HEK293T (cell line): ENCODE measurements around the gene WDR93.

Experiments
- CTCF ChIA-PET: fragments of 350-600 bp; formaldehyde crosslinking; extraction: SDS; loops from one replicate; lab custom pipeline; 2021; ENCODE audit warnings: antibody characterized with exemption, inconsistent platforms; lab: Yijun Ruan, JAX
- POLR2A ChIA-PET: fragments of 350-600 bp; formaldehyde crosslinking; extraction: SDS; loops from one replicate; lab custom pipeline; 2020; ENCODE audit warnings: antibody characterized with exemption, inconsistent platforms; lab: Yijun Ruan, JAX
- DNase-seq: peaks from one replicate; pipeline ENCODE4 v3.0.0; 2012; ENCODE audit warnings: mixed read lengths; ENCODE audit errors: extremely low spot score
- ARNT ChIP-seq: fragments of 450-650 bp; IDR thresholded peaks from 2 replicates; pipeline ENCODE4 v1.6.1; 2017; ENCODE audit warnings: mild to moderate bottlenecking
- BHLHE40 ChIP-seq: fragments of 450-650 bp; IDR thresholded peaks from 2 replicates; pipeline ENCODE4 v1.6.1; 2016; ENCODE audit warnings: mild to moderate bottlenecking, moderate library complexity, borderline replicate concordance
- CTBP1 ChIP-seq: fragments of 450-650 bp; IDR thresholded peaks from 2 replicates; pipeline ENCODE4 v1.6.1; 2016; ENCODE audit warnings: borderline replicate concordance
- ELF4 ChIP-seq: fragments of 450-650 bp; IDR thresholded peaks from 2 replicates; pipeline ENCODE4 v1.6.1; 2017; ENCODE audit warnings: antibody characterized with exemption
- FOXA1 ChIP-seq: fragments of 450-650 bp; IDR thresholded peaks from 2 replicates; pipeline ENCODE4 v1.6.1; 2016; ENCODE audit warnings: mild to moderate bottlenecking
- FOXK2 ChIP-seq: fragments of 450-650 bp; IDR thresholded peaks from 2 replicates; pipeline ENCODE4 v1.6.1; 2016; ENCODE audit warnings: mild to moderate bottlenecking
- FOXM1 ChIP-seq: fragments of 450-650 bp; IDR thresholded peaks from 2 replicates; pipeline ENCODE4 v1.6.1; 2017; ENCODE audit warnings: mild to moderate bottlenecking, borderline replicate concordance
- HDGF ChIP-seq: fragments of 450-650 bp; IDR thresholded peaks from 2 replicates; pipeline ENCODE4 v1.6.1; 2017; ENCODE audit warnings: antibody characterized with exemption, borderline replicate concordance
- L3MBTL2 ChIP-seq: fragments of 450-650 bp; conservative IDR thresholded peaks from 2 replicates; pipeline ENCODE4 v1.6.1; 2016; ENCODE audit warnings: mild to moderate bottlenecking
- LEF1 ChIP-seq: fragments of 450-650 bp; IDR thresholded peaks from 2 replicates; pipeline ENCODE4 v1.6.1; 2017; ENCODE audit warnings: mild to moderate bottlenecking, borderline replicate concordance
- NFRKB ChIP-seq: fragments of 450-650 bp; IDR thresholded peaks from 2 replicates; pipeline ENCODE4 v1.6.1; 2016; ENCODE audit warnings: mild to moderate bottlenecking, moderate library complexity
- SP1 ChIP-seq: fragments of 450-650 bp; IDR thresholded peaks from 2 replicates; pipeline ENCODE4 v1.6.1; 2017
- SUZ12 ChIP-seq: fragments of 450-650 bp; IDR thresholded peaks from 2 replicates; pipeline ENCODE4 v1.6.1; 2016; ENCODE audit warnings: mild to moderate bottlenecking
- TARDBP ChIP-seq: fragments of 450-650 bp; IDR thresholded peaks from 2 replicates; pipeline ENCODE4 v1.6.1; 2016
- ZNF384 ChIP-seq: fragments of 450-650 bp; IDR thresholded peaks from 2 replicates; pipeline ENCODE4 v1.6.1; 2016
- TF ChIP-seq, protein P1 (sequence below): fragments of 450-650 bp; IDR thresholded peaks from 2 replicates; pipeline ENCODE4 v1.6.1; 2016

WDR93 gene

GRCh38 chr15:89660556-89660955 is 30.1 kb upstream of the WDR93 start:
- ChIA-PET CTCF (no interaction called here), POLR2A (no interaction called here)
- TF ChIP-seq ARNT (no peak), TARDBP (no peak), L3MBTL2 (no peak), HDGF (no peak), SP1 (no peak), ZNF384 (no peak), CTBP1 (no peak), NFRKB (no peak), ELF4 (no peak), FOXK2 (no peak), FOXA1 (no peak), FOXM1 (no peak), LEF1 (no peak), SUZ12 (no peak), BHLHE40 (no peak)
- TF ChIP-seq, protein P1, sequence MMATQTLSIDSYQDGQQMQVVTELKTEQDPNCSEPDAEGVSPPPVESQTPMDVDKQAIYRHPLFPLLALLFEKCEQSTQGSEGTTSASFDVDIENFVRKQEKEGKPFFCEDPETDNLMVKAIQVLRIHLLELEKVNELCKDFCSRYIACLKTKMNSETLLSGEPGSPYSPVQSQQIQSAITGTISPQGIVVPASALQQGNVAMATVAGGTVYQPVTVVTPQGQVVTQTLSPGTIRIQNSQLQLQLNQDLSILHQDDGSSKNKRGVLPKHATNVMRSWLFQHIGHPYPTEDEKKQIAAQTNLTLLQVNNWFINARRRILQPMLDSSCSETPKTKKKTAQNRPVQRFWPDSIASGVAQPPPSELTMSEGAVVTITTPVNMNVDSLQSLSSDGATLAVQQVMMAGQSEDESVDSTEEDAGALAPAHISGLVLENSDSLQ = no peak
- DNase-seq = no peak

DNA sequence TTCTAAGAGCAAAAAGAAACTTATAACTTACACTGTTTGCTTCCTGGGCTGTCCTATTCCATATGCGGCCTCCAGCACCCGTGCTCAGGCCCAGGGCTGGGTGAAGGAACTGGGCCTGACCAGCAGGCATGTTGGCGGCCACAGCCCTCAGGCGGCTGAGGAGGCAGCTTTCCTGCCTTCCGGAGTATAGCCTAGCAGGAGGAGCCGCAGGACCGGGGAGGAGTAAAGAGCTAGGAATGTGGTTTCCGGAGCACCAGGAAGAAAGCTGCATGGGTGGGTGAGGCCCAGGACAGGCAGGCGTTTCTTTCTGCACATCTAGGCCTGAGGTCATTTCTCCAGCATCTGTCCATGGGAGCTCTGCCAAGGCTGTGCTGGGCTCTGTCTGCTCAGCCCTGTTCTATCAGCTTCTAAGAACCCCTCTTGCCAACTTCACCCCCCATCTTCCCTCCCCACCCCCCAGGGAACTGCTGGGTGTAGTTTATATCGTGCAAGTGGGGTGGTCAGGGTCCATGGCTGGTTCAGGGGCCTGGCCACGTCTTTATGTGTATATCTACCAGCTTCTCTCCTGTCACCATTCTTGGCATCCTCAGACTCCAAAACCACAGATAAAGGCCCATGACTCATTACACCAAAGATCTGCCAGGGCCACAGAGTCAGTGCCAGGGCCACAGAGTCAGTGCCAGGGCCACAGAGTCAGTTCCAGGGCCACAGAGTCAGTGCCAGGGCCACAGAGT is 27.6 kb upstream of the WDR93 start:
- ChIA-PET CTCF (interaction anchor here (1.3 to 2.5 kb wide), 3 partner anchors 9 to 16 kb away, joined by 4 to 17 read pairs (median 7); no protein-coding TSS in a partner anchor), POLR2A (interaction anchor here (1.2 kb wide), 1 partner anchor 10 kb away, joined by 4 read pairs; no protein-coding TSS in a partner anchor)
- TF ChIP-seq ZNF384 (no peak), SUZ12 (no peak), FOXK2 (no peak), FOXM1 (no peak), ELF4 (no peak), FOXA1 (no peak), TARDBP (no peak), LEF1 (no peak), NFRKB (no peak), SP1 (no peak), HDGF (no peak), L3MBTL2 (no peak), ARNT (no peak)
- TF ChIP-seq, protein P1 = no peak
- no peak for DNase-seq

GRCh38 chr15:89664441-89665350 is 25.9 kb upstream of the WDR93 start:
- POLR2A ChIA-PET = interaction anchor here (0.8 to 2.6 kb wide), 6 partner anchors 10 to 96 kb away, joined by 3 to 8 read pairs (median 4); partner anchors contain the start of gene TICRR
- peak; percentile 10 for DNase-seq
- CTCF ChIA-PET = interaction anchor here (1.0 to 2.0 kb wide), 2 partner anchors 9 to 18 kb away, joined by 3 to 7 read pairs; no protein-coding TSS in a partner anchor
- TF ChIP-seq ELF4 (no peak), SP1 (no peak)

DNA sequence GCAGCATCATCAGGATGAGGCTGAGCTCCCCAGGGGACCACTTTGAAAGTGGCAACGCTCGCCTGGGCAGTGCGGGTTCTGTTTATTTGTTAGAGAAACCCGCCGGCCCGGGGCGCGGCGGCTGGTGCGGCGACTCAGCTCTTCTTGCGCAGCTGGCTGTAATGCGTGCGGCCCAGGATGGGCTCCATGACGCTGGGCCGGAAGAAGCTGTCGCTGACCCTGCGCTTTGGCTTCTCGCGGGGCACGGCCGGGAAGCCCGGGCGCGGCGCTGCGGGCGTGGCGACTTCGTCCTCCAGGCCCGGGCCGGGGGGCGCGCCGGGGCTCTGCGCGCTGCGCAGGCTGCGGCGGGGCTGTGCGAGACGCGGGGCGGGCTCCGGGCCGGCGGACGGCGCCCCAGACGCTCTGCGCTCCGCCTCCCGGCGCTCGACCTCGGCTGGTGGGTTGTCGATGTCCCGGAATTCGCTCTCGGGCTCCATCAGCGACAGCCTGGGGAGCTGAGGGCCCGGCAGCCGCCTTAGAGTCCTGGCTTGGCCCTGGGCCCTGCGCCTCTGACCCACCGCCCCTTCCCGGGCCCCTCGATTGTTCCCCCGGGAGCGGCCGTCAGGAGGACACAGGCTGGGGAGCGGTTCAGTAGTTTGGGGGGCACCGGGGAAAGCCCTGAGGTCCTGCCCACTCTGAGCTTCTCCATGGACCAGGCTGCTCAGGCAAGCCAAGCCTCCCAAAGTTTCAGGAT is 25.0 kb upstream of the WDR93 start:
- peak; percentile 72 for DNase-seq
- ChIA-PET POLR2A (interaction anchor here (0.6 to 2.6 kb wide), 9 partner anchors 9 to 95 kb away, joined by 3 to 8 read pairs (median 4); partner anchors contain the start of gene TICRR), CTCF (interaction anchor here (1.4 to 2.0 kb wide), 2 partner anchors 8 to 18 kb away, joined by 5 to 7 read pairs; no protein-coding TSS in a partner anchor)

DNA sequence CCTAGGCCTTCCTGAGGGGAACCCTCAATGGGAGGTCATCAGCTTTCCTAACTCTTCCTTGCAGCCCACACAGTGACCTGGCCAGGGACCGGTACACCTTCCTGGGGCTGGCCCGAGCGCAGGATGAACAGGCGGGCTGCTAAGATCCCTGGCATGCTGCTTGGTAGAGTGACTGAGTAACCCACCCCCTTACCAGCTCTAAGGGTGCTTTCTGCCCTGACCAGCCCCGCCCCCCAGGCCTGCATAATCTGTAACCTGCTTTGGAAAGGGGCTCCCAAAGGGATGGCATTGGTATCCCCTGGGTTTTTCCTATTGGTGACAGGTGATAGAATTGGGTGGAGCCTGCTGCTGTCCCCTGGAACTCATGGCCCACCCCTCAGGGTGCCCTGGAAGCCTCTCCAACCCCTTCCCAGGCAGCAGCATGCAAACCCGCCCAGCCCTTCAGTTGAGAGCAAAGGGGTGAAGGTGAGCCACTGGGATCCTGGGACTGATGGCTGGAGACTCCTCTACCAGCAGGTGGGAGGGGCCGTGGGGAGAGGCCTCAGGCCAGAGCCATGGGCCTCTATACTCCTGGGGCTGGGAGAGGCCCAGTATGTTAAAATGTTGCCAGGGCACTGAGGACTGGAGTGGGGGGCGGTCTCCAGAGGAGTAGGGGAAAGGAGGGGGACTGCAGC is 24.3 kb upstream of the WDR93 start:
- POLR2A ChIA-PET = interaction anchor here (0.7 to 2.6 kb wide), 5 partner anchors 8 to 74 kb away, joined by 3 to 8 read pairs (median 4); no protein-coding TSS in a partner anchor
- CTCF ChIA-PET = interaction anchor here (1.4 kb wide), 1 partner anchor 19 kb away, joined by 5 read pairs; no protein-coding TSS in a partner anchor
- TF ChIP-seq, protein P1 = no peak
- TF ChIP-seq HDGF (no peak), SP1 (no peak), SUZ12 (no peak), BHLHE40 (no peak), FOXA1 (no peak), NFRKB (no peak), L3MBTL2 (no peak), LEF1 (no peak), FOXM1 (no peak), TARDBP (no peak)
- peak; percentile 13 for DNase-seq

More for the DNA sequence above, 25.0 kb upstream of the WDR93 start:
- TF ChIP-seq SP1 (no peak), FOXM1 (0 out of 2 replicates have a peak, but pooled peaks have one; percentile 52), FOXK2 (no peak), ARNT (0 out of 2 replicates have a peak, but pooled peaks have one; percentile 13)
